ENCODE data around the gene AMHR2.

The AMHR2 gene

DNA sequence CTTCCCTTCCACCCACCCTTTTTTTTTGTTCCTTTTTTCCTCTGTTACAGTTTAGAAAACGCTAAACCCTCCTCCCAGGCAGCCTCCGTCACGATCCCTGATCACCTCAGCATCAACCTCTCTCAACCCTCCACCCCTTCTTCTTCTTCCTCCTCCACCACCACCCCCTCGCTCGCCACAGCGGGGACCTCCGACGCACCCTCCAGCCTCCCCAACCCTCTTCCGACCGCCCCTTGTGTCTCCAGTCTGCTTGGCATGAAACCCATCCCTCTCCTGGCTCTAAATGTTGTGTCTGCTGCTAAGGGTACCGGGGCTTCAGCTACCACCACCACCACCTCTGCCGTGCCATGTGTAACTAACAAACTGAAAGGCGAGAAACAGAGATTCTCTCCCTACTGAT is 51.2 kb downstream of the AMHR2 start:
- in situ Hi-C loops (cut with MboI; ENCODE audit: low sequenced_read_pairs, unreplicated experiment), result no loop called here
- no peak for DNase-seq (ENCODE audit: low spot score)
- TF ChIP-seq, protein P1, sequence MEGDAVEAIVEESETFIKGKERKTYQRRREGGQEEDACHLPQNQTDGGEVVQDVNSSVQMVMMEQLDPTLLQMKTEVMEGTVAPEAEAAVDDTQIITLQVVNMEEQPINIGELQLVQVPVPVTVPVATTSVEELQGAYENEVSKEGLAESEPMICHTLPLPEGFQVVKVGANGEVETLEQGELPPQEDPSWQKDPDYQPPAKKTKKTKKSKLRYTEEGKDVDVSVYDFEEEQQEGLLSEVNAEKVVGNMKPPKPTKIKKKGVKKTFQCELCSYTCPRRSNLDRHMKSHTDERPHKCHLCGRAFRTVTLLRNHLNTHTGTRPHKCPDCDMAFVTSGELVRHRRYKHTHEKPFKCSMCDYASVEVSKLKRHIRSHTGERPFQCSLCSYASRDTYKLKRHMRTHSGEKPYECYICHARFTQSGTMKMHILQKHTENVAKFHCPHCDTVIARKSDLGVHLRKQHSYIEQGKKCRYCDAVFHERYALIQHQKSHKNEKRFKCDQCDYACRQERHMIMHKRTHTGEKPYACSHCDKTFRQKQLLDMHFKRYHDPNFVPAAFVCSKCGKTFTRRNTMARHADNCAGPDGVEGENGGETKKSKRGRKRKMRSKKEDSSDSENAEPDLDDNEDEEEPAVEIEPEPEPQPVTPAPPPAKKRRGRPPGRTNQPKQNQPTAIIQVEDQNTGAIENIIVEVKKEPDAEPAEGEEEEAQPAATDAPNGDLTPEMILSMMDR (IDR thresholded peaks at IDR 0.05; ENCODE audit: borderline replicate concordance, control extremely low read depth, extremely low read depth, insufficient read depth, missing control alignments), result no peak

DNA sequence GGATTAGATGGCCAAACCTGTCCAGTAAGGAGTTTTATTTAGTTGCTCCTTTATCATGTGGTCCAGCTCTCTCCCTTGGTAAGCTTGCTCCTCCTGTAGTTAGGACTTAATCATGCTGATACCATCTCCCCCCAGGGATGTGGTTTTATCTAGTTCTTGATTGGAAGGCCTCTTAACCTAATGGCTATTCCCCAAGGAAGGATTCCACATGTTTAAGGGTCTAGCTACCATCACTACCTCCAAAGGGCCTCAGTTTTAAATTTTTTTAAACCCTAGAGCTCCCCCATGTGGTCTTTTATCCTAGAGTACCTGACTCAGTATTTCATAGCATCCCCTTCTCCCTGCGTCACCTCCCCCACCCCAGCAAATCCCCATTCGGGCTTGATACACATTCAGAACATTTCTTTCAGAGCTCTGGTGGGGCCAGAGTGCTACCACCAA is 53.1 kb downstream of the AMHR2 start:
- TF ChIP-seq, protein P1 (IDR thresholded peaks at IDR 0.05; ENCODE audit: borderline replicate concordance, control extremely low read depth, extremely low read depth, insufficient read depth, missing control alignments), result no peak

DNA sequence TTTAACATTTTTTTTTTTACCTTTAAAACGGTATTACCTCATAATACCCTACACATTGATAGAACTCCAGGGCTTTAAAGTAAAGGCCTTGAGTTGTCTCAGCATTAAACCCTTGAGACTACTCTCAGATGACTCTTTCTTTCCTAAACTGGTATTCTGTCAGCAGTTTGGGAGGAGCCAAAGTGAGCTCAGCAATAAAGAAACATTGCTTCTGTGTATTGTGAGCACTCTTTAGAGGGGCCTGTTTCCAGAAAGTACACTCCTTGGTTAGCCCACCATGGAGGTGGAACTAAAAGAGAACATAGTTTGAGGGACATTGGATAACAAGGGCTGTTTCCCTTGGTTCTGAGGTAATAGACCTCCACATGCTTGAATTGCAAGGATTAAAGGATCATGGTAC is 55.2 kb downstream of the AMHR2 start:
- no peak for DNase-seq (ENCODE audit: low spot score)
- in situ Hi-C loops (cut with MboI; ENCODE audit: low sequenced_read_pairs, unreplicated experiment), result no loop called here
- TF ChIP-seq, protein P1 (IDR thresholded peaks at IDR 0.05; ENCODE audit: borderline replicate concordance, control extremely low read depth, extremely low read depth, insufficient read depth, missing control alignments), result no peak

More for the DNA sequence above, 53.1 kb downstream of the AMHR2 start:
- in situ Hi-C loops (cut with MboI; ENCODE audit: low sequenced_read_pairs, unreplicated experiment), result no loop called here
- DNase-seq (ENCODE audit: low spot score), result no peak

DNA sequence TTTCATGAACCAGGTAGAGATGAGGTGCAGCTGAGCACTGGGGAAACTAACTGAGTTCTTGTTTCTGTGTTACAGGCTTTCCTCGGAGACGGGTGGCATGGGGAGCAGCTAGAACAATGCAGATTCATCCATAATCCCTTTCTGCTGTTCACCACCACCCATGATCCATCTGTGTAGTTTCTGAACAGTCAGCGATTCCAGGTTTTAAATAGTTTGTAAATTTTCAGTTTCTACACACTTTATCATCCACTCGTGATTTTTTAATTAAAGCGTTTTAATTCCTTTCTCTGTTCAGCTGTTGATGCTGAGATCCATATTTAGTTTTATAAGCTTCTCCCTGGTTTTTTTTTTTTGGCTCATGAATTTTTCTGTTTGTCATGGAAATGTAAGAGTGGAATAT is 55.7 kb downstream of the AMHR2 start:
- TF ChIP-seq, protein P1 (IDR thresholded peaks at IDR 0.05; ENCODE audit: borderline replicate concordance, control extremely low read depth, extremely low read depth, insufficient read depth, missing control alignments), result no peak
- in situ Hi-C loops (cut with MboI; ENCODE audit: low sequenced_read_pairs, unreplicated experiment), result no loop called here

DNA sequence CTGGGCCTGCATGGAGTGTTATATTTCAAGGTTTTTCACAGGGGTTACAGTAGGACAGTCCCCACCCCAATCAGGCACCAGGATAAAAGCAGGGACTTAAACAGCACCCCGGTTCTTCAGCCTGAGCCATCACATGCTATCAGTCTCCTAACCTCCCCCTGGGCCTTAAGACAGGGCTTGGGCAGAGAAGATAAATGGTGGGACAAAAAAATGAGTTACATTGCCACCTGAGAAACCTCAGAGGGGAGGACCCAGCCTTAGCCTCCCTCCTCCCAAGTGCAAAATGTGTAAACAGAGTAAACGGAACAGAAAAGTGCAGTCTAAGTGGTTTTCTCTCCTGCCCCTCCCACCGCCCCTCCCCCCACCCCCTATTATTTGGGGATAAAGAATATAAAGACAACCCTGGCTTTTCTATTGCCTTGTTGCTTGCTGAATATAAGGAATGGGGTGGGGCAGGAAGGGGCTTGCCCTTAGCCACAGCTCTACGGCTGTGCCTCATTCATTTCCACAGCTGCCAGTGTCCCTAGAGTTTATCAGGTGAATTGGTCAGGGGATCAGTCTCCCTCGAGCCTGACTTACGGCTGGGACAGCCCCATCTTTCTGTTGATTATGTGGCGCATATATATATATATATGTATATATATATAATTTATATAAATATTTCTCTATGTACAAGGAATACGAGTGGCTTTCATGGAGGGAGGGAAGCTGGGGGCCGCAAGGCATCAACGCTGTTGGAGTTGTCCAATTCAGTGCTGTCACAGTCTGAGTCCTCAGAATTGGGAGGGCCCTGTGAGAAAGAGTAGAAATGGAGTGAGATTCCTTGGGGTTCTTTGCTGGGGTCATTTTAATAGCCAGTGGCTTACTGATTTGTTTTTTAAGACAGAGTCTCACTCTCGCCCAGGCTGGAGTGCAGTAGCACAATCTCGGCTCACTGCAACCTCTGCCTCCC is 57.1 kb downstream of the AMHR2 start:
- TF ChIP-seq, protein P1 (IDR thresholded peaks at IDR 0.05; ENCODE audit: borderline replicate concordance, control extremely low read depth, extremely low read depth, insufficient read depth, missing control alignments), result no peak
- in situ Hi-C loops (cut with MboI; ENCODE audit: low sequenced_read_pairs, unreplicated experiment), result no loop called here
- no peak for DNase-seq (ENCODE audit: low spot score)

More for the DNA sequence above, 55.7 kb downstream of the AMHR2 start:
- no peak for DNase-seq (ENCODE audit: low spot score)
